SIG-M5 treated with dmso at 0.1 percent for 504 hours (cell line): ENCODE data around the gene GYPB.
"Not testable (repeated sequence)": the region's sequence is repeated elsewhere in the genome, so short reads cannot be mapped to it uniquely, and the experiment has no call there.

Experiments used
- DNase-seq: peaks from one replicate; lab custom pipeline; 2025; ENCODE audit not compliant: unreplicated experiment; lab: John Stamatoyannopoulos, UW

The GYPB gene

DNA sequence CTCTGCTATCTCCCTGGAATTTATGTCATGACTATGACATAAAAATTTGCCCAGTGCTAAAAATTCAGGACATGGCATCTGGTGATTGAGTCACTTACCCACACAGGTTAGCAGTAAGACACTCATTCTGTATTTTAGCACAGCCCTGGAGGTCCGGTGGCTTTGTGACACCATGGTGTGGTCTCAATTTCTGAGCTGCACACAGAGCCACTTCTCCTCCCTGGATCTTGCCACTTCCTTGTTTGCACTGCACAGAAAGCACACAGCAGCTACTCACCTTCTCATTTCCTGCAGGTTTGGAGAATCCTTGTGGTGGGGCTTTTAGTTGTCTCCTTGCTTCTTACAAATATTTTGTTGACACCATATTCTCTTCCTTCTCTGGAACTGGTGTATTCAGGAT is 69.0 kb downstream of the GYPB start:
- DNase-seq: not testable (repeated sequence)

DNA sequence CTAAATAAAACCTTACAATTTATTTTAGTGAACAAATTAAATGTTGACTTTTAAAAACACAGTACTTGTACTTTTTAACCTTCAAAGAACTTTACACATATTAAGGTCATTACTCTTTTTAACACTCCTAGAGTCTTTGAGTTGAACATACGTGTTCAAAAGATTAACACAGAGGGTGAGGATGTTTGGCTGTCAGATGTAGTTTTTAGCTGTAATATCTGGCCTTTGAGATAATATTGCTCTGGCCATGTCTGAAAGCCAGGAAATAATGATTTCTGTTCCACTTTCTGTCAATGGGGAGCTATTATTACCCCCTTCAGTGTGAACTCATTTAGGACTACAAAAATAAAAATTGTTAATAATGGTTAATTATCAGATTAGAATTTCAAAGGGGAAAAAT is 71.7 kb downstream of the GYPB start:
- not testable (repeated sequence) for DNase-seq
